Mucosa of descending colon (tissue), 3 donors: Measurements from ENCODE around the gene BMPR2. TPM values are rescaled to one million over a fixed set of nuclear protein-coding genes. Genes with fewer than 3 reads are reported as not detected.
"Not testable (repeated sequence)": the region's sequence is repeated elsewhere in the genome, so short reads cannot be mapped to it uniquely, and the experiment has no call there.

Source experiments
- ATAC-seq: fragments of 200-7000 bp; cut with Tn5 transposase; one replicate; pipeline ENCODE4 v1.9.1; 2020; ENCODE audit warnings: mild to moderate bottlenecking, moderate library complexity
- DNase-seq, 3 donors: peaks; one replicate each; pipeline ENCODE4 v3.0.0-alpha.2; 2020
- H3K36me3 ChIP-seq: fragments of 200-600 bp; one replicate; pipeline ENCODE4 v1.8.0; 2021; ENCODE audit warnings: low read depth, mild to moderate bottlenecking
- H3K4me1 ChIP-seq: fragments of 200-600 bp; one replicate; pipeline ENCODE4 v1.8.0; 2021; ENCODE audit warnings: low read depth, mild to moderate bottlenecking
- H3K4me3 ChIP-seq: fragments of 200-600 bp; one replicate; pipeline ENCODE4 v1.8.0; 2021; ENCODE audit warnings: mild to moderate bottlenecking
- H3K9me3 ChIP-seq: fragments of 200-600 bp; one replicate; pipeline ENCODE4 v1.8.0; 2021; ENCODE audit warnings: mild to moderate bottlenecking
- intact Hi-C, 2 donors: fragments of 100-400 bp; cut with DNase I in 1 of 2; cut with micrococcal nuclease in 1 of 2; formaldehyde crosslinking; loops; one replicate each; pipeline versions ENCODE4 v1.11.0 to v1.11.1; 2022; cut with DNase I, micrococcal nuclease
- total RNA-seq, 3 donors: library from RNA; stranded (reverse); fragmentation: NEBNext Ultra II Directional in 2 of 3; extraction: Animal tissue kit (Norgen Biotek cat#: 25700) in 2 of 3; gene quantifications; one replicate each; pipeline versions ENCODE4 v1.2.1 to v1.2.4, GENCODE V29; 2021 to 2023
- TF ChIP-seq, protein P1 (sequence below): fragments of 200-600 bp; IDR thresholded peaks from one replicate; pipeline ENCODE4 v1.8.0; 2022; ENCODE audit warnings: antibody characterized with exemption, mild to moderate bottlenecking
- donor health status: DM: no; HTN: no; CAD: no; lungs with moderate emphysema.
- donor health status: DM: no; HTN: no; CAD: no.
- donor health status: DM: no; HTN: yes; CAD: no.

BMPR2 gene
- total RNA-seq, 3 donors from 2014 or later, result 33.9 to 54.5 (median 38.7) TPM

DNA sequence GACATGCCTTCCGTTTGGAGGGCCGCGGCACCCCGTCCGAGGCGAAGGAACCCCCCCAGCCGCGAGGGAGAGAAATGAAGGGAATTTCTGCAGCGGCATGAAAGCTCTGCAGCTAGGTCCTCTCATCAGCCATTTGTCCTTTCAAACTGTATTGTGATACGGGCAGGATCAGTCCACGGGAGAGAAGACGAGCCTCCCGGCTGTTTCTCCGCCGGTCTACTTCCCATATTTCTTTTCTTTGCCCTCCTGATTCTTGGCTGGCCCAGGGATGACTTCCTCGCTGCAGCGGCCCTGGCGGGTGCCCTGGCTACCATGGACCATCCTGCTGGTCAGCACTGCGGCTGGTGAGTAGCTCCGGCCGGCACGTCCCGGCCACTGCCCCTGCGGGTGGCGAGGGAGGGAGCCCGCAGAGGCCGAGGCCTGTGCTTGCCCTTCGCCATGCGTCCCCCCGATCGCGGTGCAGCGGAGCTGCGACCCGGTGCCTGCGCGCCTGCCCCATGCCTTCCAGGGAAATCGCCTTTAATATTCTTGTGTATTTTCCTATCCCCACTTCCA lies 1.2 kb downstream of the BMPR2 start:
- ATAC-seq, result peak; percentile 15
- H3K4me1 ChIP-seq, result peaks cover 21% of the 10 kb centered on the region
- H3K9me3 ChIP-seq, result no peaks in the 10 kb centered on the region
- peak; percentile 40 to 68 (median 63) for DNase-seq
- TF ChIP-seq, protein P1, sequence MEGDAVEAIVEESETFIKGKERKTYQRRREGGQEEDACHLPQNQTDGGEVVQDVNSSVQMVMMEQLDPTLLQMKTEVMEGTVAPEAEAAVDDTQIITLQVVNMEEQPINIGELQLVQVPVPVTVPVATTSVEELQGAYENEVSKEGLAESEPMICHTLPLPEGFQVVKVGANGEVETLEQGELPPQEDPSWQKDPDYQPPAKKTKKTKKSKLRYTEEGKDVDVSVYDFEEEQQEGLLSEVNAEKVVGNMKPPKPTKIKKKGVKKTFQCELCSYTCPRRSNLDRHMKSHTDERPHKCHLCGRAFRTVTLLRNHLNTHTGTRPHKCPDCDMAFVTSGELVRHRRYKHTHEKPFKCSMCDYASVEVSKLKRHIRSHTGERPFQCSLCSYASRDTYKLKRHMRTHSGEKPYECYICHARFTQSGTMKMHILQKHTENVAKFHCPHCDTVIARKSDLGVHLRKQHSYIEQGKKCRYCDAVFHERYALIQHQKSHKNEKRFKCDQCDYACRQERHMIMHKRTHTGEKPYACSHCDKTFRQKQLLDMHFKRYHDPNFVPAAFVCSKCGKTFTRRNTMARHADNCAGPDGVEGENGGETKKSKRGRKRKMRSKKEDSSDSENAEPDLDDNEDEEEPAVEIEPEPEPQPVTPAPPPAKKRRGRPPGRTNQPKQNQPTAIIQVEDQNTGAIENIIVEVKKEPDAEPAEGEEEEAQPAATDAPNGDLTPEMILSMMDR, result no peak
- intact Hi-C loops, result loop anchor here in 1 of 2 donors (10.0 kb wide), 1 partner anchor 112 kb away; the partner anchor contains the start of gene NOP58
- H3K4me3 ChIP-seq, result peak overlapping the region; percentile 86
- no peaks in the 10 kb centered on the region for H3K36me3 ChIP-seq

DNA sequence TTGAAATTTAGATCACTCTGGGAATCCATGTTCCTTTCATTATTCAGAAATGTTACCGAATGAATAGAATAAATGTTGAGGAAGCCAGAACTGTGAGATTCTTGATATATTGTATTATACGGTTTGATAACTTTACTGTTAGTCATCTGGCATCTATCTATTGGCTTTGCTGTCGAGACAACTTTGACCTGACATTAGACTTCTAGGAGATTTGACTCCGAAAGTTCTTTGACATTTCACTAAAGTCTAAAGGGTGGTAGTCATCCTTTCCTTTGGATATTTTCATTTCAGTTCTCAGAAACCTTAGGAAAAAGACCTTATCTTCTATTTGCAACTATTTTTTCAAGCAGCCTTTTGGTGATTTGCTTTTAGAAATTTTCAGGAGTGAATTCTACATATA lies 1.9 kb downstream of the BMPR2 start:
- DNase-seq (no peak), ATAC-seq (no peak)
- intact Hi-C loops, result loop anchor here in 1 of 2 donors (10.0 kb wide), 1 partner anchor 113 kb away; the partner anchor contains the start of gene NOP58
- peak overlapping the region; percentile 86 for H3K4me3 ChIP-seq
- H3K36me3 ChIP-seq, result no peaks in the 10 kb centered on the region
- peaks cover 21% of the 10 kb centered on the region for H3K4me1 ChIP-seq
- TF ChIP-seq, protein P1, result no peak
- H3K9me3 ChIP-seq, result no peaks in the 10 kb centered on the region

DNA sequence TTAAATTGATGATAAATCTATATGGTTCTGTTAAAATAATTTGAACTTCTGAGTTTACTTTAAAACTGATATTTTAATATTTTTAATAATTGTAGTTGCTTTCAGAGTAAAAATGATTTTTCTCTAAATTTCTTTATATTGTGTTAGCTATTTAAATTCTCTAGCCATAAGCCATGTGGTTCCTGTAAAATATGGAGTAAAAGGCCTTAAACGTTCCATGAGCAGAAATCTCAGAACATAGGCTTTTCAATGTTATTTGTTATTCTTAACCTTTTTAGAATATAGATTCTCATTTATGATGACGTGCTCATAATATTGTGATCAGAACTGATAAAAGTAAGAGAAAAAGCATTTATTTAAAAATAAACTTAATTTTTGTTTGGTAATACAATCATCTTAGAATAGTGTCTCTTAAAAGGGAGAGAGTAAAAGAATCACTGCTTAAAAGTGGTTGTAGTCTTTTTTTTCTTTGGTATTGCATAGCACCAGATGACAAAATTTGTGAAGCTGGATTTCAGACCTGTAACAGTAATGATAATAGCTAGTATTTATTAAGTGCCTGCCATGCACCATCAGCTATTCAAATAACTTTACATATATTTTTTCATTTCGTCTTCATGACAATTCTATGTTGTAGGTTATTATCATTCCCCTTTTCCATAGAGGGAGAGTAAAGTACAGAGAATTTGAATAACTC lies 2.7 kb downstream of the BMPR2 start:
- ATAC-seq, result no peak
- DNase-seq, result no peak
- Histone ChIP-seq H3K36me3 (no peaks in the 10 kb centered on the region), H3K9me3 (no peaks in the 10 kb centered on the region), H3K4me1 (peaks cover 21% of the 10 kb centered on the region), H3K4me3 (no peak overlapping the region)
- TF ChIP-seq, protein P1, result no peak
- intact Hi-C loops, result loop anchor here in 1 of 2 donors (10.0 kb wide), 1 partner anchor 114 kb away; the partner anchor contains the start of gene NOP58

GRCh38 chr2:202382684-202383083 lies 6.6 kb downstream of the BMPR2 start:
- Histone ChIP-seq H3K4me3 (no peak overlapping the region), H3K4me1 (peaks cover 25% of the 10 kb centered on the region), H3K9me3 (no peaks in the 10 kb centered on the region), H3K36me3 (no peaks in the 10 kb centered on the region)
- DNase-seq, result no peak
- no peak for ATAC-seq
- TF ChIP-seq, protein P1, result no peak
- intact Hi-C loops, result no loop called here

GRCh38 chr2:202386495-202386894 lies 10.4 kb downstream of the BMPR2 start:
- H3K4me3 ChIP-seq, H3K36me3 ChIP-seq, H3K4me1 ChIP-seq, intact Hi-C loops, ATAC-seq, DNase-seq, H3K9me3 ChIP-seq: not testable (repeated sequence)

DNA sequence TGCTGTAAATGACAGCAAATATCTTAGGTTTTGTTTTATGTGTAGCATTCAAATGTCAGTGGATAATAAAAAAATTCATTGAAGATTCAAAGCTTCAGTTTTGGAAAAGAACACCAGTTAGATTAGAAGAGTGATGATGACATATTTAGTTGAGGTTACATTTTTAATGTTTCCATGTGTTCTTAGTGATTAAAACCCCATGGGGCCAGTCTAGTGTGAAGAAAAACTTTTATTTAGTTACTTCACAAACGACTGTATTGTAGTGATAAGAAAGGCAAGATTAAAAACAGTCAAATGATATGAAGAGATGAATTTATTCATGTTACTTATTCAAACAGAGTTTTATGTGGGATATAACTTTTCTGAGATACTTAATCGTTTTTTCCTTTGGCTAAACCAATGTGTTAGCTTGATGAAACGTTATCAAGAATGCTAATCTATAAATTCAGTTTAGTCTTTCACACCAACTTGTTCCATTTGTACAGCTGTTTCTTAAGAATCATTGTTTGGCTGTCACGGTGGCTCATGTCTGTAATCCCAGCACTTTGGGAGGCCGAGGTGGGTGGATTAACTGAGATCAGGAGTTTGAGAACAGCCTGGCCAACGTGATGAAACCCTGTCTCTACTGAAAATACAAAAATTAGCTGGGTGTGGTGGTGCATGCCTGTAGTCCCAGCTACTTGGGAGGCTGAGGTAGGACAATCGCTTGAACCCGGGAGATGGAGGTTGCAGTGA lies 11.6 kb downstream of the BMPR2 start:
- peaks cover 4% of the 10 kb centered on the region for H3K4me1 ChIP-seq
- H3K4me3 ChIP-seq, result no peak overlapping the region
- intact Hi-C loops, result no loop called here
- DNase-seq (no peak), ATAC-seq (no peak)
- no peaks in the 10 kb centered on the region for H3K36me3 ChIP-seq
- TF ChIP-seq, protein P1, result no peak
- H3K9me3 ChIP-seq, result no peaks in the 10 kb centered on the region
